ENCODE data around the gene ROBO3. TPM values are rescaled to one million over a fixed set of nuclear protein-coding genes. Genes with fewer than 3 reads are reported as not detected.

The ROBO3 gene
- polyA plus RNA-seq, 3 donors from 2014 or later, result 2.5 to 3.4 (median 2.8) TPM

DNA sequence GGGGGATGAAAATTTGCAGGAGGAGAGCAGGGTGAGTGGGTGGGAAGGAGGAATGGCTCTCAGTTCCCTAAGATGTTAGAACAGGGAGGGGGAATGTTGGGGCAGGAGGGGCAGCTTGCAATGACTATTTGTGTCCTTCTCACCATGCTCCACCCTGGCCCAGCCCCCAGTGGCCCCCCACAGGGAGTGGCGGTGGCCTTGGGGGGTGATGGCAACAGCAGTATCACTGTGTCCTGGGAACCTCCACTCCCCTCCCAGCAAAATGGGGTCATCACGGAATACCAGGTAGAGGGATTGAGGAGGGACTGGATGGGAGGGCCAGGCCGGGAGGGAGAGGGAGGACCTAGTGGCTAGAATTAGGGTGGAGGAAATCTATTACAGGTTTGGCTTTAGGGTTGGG lies 10.2 kb downstream of the ROBO3 start:
- peaks cover 14 to 21% (median 16%) of the 10 kb centered on the region in 3 donors for H3K27me3 Mint-ChIP-seq (ENCODE audit: low read depth in 3 of 3)
- H3K9me3 Mint-ChIP-seq, result no peaks in the 10 kb centered on the region
- H3K4me3 Mint-ChIP-seq, result peak overlapping the region; percentile 64 to 91 (median 82)
- H3K36me3 Mint-ChIP-seq, result no peaks in the 10 kb centered on the region
- H3K27ac Mint-ChIP-seq, result peak overlapping the region in 3 of 6 donors; percentile 12 to 57 (median 48)
- no peak for DNase-seq
- H3K4me1 Mint-ChIP-seq, result peaks cover 18 to 24% of the 10 kb centered on the region in 2 donors

DNA sequence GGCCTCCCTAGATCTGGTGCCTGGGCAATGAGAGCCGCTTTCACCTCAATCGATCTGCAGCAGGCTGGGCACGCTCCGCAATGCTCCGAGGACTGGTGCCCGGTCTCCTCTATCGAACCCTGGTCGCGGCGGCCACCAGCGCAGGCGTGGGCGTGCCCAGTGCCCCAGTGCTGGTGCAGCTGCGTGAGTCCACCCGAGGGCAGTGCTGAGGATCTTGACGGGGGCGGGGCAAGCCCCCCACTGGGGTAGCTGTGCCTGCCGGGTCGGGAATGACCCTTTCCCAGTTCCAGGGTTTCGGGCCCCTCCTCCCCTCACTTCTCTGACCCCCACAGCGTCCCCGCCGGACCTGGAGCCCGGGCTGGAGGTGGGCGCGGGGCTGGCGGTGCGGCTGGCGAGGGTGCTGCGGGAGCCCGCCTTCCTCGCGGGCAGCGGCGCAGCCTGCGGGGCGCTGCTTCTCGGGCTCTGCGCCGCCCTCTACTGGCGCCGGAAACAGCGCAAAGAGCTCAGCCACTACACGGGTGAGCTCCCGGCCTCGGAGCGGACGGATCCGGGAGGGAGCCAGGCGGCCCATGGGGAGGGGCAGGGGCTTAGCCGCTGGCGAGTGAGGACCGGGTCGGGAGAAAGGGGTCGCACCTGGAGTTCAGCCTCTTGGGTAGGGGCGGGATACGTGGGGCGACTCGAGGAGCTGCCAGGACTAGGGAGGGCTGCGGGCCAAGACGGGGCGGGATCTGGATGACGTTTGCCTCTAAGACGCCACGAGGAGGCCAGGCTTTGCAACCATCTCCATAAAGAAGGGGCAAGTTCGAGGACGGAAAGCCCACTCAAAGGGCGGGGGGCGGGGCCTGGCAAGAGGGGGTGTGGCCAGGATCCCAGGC lies 10.9 kb downstream of the ROBO3 start:
- Mint-ChIP-seq H3K4me1 (peaks cover 18 to 24% of the 10 kb centered on the region in 2 donors), H3K9me3 (no peaks in the 10 kb centered on the region), H3K27me3 (ENCODE audit: low read depth in 3 of 3) (peaks cover 14 to 16% (median 14%) of the 10 kb centered on the region in 3 donors)

DNA sequence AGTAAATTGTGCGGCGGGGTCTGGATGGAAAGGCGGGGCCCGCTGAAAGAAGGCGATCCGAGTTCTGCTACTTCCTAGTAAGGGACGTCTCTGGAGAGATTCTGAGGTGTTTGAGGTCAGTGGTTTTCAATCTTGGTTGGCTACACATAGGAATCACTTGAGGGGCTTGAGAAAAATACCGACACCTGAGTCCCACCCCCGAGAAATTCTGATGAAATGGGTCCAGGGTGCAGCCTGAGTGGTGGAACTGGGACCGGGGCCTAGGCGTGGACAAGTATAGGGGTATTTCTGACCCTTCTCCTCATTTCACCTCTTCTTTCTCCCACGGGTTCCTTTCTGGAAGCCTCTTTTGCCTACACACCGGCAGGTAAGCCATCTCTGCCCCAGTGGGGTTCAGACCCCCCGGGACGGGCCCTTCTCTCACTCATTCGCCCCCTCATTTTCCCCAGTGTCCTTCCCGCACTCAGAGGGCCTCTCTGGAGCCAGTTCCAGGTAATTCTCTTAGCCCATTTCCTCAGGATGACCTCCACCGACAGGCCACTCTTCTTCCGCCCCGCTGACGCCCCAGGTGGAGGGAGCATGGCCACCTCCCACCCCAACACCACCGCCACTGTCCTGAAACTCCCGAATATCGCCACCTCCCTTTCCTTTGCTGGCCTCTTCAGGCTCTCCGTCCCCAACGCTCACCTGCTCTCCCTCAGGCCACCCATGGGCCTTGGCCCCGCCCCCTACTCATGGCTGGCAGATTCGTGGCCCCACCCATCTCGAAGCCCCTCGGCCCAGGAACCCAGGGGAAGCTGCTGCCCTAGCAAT lies 11.8 kb downstream of the ROBO3 start:
- Mint-ChIP-seq H3K9me3 (no peaks in the 10 kb centered on the region), H3K27ac (peak overlapping the region; percentile 84 to 96 (median 91)), H3K27me3 (ENCODE audit: low read depth in 3 of 3) (peaks cover 10 to 14% (median 12%) of the 10 kb centered on the region in 3 donors), H3K4me1 (peaks cover 18 to 24% of the 10 kb centered on the region in 2 donors), H3K4me3 (peak overlapping the region; percentile 89 to 94 (median 91)), H3K36me3 (no peaks in the 10 kb centered on the region)
- no peak for DNase-seq

More for the DNA sequence above, 10.9 kb downstream of the ROBO3 start:
- DNase-seq, result peak; percentile 75 to 82 (median 79)
- Mint-ChIP-seq H3K27ac (peak overlapping the region; percentile 84 to 96 (median 91)), H3K36me3 (no peaks in the 10 kb centered on the region), H3K4me3 (peak overlapping the region; percentile 89 to 94 (median 91))

DNA sequence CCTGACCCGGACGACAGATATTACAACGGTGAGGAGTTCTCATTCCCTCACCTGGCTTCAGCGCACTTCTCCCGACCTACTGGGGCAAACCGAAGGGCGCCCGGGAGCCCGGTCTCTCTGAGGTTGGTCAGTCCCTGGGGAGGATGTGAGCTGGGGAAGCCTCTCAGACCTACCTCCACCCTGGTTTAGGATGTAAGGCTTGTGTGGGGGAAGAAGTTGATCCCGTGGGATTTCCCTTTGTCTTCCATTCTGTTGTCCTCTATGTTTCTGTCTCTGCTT lies 12.3 kb downstream of the ROBO3 start:
- DNase-seq, result no peak
- Mint-ChIP-seq H3K27me3 (ENCODE audit: low read depth in 3 of 3) (peaks cover 5 to 10% (median 7%) of the 10 kb centered on the region in 3 donors), H3K36me3 (no peaks in the 10 kb centered on the region), H3K27ac (peak overlapping the region in 4 of 6 donors; percentile 84 to 96 (median 92)), H3K4me3 (peak overlapping the region; percentile 89 to 94 (median 91)), H3K4me1 (peaks cover 18 to 24% of the 10 kb centered on the region in 2 donors), H3K9me3 (no peaks in the 10 kb centered on the region)

DNA sequence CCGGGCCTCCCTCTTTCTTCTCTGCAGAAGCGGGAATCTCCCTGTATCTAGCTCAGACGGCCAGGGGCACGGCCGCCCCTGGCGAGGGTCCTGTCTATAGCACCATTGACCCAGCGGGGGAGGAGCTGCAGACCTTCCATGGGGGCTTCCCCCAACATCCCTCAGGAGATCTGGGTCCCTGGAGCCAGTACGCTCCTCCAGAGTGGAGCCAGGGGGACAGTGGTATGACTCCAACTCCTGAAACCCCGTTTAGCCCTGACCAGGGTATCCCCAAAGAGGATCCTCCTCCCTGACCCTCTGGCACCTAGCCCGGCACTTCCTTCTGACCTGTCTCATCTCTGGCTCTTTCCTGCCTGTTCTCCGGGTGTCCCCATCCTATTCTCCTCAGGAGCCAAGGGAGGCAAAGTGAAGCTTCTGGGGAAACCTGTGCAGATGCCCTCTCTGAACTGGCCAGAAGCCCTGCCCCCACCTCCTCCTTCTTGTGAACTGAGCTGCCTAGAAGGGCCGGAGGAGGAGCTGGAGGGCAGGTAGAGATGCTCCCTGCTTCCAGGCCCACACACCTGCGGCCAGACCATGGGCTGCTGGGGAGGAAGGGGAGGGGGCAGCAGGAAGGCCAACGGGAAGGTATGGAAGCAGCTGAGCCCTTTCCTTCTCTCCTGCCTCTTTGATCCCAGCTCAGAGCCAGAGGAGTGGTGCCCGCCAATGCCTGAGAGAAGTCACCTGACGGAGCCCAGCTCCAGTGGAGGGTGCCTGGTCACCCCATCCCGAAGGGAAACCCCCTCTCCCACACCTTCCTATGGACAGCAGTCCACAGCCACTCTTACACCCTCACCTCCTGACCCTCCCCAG lies 12.9 kb downstream of the ROBO3 start:
- Mint-ChIP-seq H3K27me3 (ENCODE audit: low read depth in 3 of 3) (peaks cover 2 to 10% (median 4%) of the 10 kb centered on the region in 3 donors), H3K4me1 (peaks cover 18 to 24% of the 10 kb centered on the region in 2 donors), H3K4me3 (peak overlapping the region; percentile 89 to 94 (median 91)), H3K36me3 (no peaks in the 10 kb centered on the region), H3K27ac (peak overlapping the region in 1 of 6 donors; percentile 51), H3K9me3 (no peaks in the 10 kb centered on the region)
- no peak for DNase-seq

DNA sequence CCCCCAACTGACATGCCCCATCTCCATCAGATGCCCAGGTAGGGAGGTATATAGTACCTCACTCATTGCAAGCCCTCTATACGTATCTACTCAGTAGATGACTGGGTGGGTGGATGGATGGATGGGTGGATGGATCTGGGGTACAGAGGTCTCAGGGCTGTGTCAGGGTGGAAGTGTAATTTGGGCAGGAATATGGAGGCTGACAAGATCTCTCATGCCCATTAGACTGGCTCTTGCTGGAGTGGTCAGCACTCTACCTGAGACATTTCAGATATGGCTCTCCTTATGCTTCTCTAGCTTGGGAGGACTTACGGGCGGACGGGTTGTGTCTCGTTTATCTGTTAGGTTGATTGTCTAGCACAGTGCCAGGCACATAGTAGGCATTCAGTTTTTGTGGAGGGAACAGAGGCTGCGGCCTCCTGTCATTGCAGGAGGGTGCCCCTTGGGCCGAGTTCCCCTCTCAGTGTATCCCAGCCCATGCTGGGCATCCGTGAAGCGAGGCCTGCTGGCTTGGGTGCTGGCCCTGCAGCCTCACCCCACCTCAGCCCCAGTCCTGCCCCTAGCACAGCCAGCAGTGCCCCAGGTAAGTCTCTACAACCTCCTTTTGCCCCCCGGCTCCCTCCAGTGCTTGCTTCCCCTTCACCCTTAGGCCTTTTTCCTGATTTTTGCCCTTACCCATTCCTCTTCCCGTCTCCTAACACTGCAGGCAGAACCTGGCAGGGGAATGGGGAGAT lies 13.7 kb downstream of the ROBO3 start:
- H3K27ac Mint-ChIP-seq, result peak overlapping the region in 1 of 6 donors; percentile 38
- no peaks in the 10 kb centered on the region for H3K9me3 Mint-ChIP-seq
- no peaks in the 10 kb centered on the region for H3K36me3 Mint-ChIP-seq
- H3K4me3 Mint-ChIP-seq, result peak overlapping the region; percentile 19 to 57 (median 36)
- DNase-seq, result no peak
- H3K27me3 Mint-ChIP-seq (ENCODE audit: low read depth in 3 of 3), result peaks cover 0 to 4% (median 3%) of the 10 kb centered on the region in 3 donors
- peaks cover 18 to 24% of the 10 kb centered on the region in 2 donors for H3K4me1 Mint-ChIP-seq

DNA sequence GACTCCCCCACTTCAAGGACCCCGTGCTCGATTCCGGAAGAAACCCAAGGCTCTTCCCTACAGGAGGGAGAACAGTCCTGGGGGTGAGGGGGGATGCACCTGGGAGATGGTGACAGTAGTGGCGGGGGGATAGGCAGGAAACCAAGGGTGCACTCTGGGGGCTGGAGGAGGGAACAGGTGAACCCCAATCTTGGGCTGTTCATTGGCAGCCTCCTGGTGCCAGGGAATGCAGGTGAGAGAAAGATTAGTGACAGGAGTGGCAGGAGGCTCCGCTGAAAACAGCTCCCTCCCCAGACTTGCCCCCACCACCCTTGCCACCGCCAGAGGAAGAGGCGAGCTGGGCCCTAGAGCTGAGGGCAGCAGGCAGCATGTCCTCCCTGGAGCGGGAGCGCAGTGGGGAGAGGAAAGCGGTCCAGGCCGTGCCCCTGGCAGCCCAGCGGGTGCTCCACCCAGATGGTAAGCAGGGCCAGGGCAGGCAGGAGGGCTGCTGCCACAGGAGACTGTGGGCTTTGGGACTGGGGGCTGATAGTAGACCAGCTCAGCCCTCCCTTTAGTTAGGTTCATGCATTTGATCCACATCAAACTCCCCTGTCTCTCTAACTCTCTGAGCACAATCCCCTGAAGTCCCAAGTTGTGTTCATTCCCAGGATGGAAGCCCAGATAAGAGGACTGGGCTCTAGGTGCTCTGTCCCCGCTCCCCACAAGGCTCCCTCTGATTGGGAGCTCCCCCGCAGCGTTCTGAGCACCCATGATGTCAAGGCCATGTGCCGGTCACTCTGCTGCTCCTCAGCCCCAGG lies 14.5 kb downstream of the ROBO3 start:
- H3K36me3 Mint-ChIP-seq, result no peaks in the 10 kb centered on the region
- peaks cover 0 to 4% (median 0%) of the 10 kb centered on the region in 3 donors for H3K27me3 Mint-ChIP-seq (ENCODE audit: low read depth in 3 of 3)
- no peak overlapping the region for H3K27ac Mint-ChIP-seq
- H3K4me1 Mint-ChIP-seq, result peaks cover 18 to 24% of the 10 kb centered on the region in 2 donors
- H3K9me3 Mint-ChIP-seq, result no peaks in the 10 kb centered on the region
- no peak overlapping the region for H3K4me3 Mint-ChIP-seq
- no peak for DNase-seq

DNA sequence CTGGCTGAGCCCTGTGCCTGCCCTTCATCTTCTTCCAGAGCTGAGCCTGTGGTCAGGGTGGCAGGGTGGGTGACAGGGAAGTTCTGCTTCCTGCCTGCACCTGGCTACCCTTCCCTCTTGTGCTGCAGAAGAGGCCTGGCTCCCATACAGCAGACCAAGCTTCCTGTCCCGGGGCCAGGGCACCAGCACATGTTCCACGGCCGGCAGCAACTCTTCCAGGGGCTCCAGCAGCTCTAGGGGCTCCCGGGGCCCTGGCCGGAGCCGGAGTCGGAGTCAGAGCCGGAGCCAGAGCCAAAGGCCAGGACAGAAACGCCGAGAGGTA lies 15.0 kb downstream of the ROBO3 start:
- H3K36me3 Mint-ChIP-seq, result no peaks in the 10 kb centered on the region
- H3K27me3 Mint-ChIP-seq (ENCODE audit: low read depth in 3 of 3), result peaks cover 0 to 4% (median 0%) of the 10 kb centered on the region in 3 donors
- no peak overlapping the region for H3K27ac Mint-ChIP-seq
- H3K4me1 Mint-ChIP-seq, result peaks cover 18 to 24% of the 10 kb centered on the region in 2 donors
- no peak for DNase-seq
- no peak overlapping the region for H3K4me3 Mint-ChIP-seq
- H3K9me3 Mint-ChIP-seq, result no peaks in the 10 kb centered on the region

DNA sequence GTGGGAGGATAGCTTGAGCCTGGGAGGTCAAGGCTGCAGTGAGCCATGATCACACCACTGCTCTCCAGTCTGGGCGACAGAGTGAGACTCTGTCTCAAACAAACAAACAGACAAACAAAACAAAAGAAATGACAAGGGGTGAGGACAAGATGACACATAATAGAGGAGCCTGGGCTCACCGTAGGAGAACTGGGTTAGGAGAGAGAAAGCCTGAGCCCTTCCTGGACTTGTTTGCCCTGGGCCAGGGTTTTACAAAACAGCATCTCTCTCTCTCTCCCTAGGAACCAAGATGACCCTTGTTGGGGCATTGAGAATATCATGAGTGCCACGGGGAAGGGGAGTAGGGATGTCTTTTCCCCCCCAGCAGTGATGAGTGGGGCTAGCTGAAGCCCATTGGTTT lies 15.7 kb downstream of the ROBO3 start:
- peak overlapping the region in 2 of 6 donors; percentile 55 to 63 for H3K27ac Mint-ChIP-seq
- no peaks in the 10 kb centered on the region for H3K9me3 Mint-ChIP-seq
- DNase-seq, result no peak
- no peak overlapping the region for H3K4me3 Mint-ChIP-seq
- peaks cover 0 to 6% (median 2%) of the 10 kb centered on the region in 3 donors for H3K27me3 Mint-ChIP-seq (ENCODE audit: low read depth in 3 of 3)
- H3K4me1 Mint-ChIP-seq, result peaks cover 18% of the 10 kb centered on the region in 2 donors
- no peaks in the 10 kb centered on the region for H3K36me3 Mint-ChIP-seq

DNA sequence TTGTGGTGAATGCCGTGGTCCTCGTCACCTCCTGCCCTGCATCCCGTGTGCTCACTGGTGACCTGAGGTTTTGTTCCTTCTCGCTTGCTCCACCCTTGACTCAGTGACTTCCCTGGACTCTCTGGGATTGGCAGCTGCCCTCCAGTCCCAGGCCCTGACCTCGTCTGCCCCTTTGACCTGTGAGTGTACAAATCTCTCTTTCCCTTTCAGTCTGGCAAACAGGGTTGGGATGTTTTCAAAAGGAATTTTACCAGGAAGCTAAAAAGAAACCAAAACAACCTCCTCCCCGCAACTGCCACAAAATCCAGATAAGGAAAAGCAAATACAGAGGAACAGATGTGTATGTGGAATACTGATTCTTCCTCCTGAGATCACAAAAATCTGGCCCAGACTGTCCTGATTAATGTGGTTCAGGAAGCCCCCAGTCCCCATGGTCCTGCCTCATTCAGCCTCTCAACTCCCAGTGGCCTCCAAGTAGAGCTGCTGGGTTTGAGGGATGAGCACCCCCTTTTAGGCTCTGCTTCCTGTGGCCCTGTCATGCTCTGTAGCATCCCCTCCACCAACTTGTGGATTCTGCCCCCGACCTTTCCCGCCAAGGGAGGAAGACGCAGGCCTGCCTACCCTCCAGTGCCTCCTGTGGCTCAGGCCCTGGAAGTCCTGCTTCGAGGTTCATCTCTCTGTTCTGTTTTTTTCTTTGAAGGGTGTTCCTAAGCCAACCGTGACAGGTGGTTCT lies 17.3 kb downstream of the ROBO3 start:
- H3K4me3 Mint-ChIP-seq, result no peak overlapping the region
- no peaks in the 10 kb centered on the region for H3K36me3 Mint-ChIP-seq
- DNase-seq, result no peak
- H3K27me3 Mint-ChIP-seq (ENCODE audit: low read depth in 3 of 3), result peaks cover 1 to 8% (median 2%) of the 10 kb centered on the region in 3 donors
- no peaks in the 10 kb centered on the region for H3K9me3 Mint-ChIP-seq
- peaks cover 6 to 10% of the 10 kb centered on the region in 2 donors for H3K4me1 Mint-ChIP-seq
- peak overlapping the region in 2 of 6 donors; percentile 9 to 40 for H3K27ac Mint-ChIP-seq

DNA sequence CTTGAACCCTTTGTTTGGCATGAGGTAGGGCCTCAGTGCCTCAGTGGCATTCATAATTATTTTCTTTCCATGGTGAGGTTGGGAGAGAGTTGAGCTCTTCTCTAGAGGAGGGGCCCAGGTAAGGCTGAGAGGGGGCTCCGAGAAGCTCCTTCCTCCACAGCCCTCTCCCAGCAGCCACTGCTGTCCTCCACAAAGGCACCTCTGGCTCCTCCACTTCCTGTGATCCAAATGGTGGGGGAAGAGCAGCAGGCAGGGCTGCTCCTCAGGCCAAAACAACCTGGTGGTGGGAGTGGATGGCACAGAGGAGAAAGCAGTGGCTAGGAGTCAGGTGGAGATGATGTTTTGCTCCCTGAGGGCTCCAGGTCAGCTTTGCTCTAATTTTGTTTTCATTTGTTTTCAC lies 19.1 kb downstream of the ROBO3 start:
- Mint-ChIP-seq H3K4me3 (no peak overlapping the region), H3K27me3 (ENCODE audit: low read depth in 3 of 3) (peaks cover 1 to 13% (median 2%) of the 10 kb centered on the region in 3 donors), H3K27ac (no peak overlapping the region), H3K36me3 (no peaks in the 10 kb centered on the region), H3K4me1 (no peaks in the 10 kb centered on the region), H3K9me3 (no peaks in the 10 kb centered on the region)
- DNase-seq, result no peak
